GM19099 (cell line): ENCODE data around the gene CDC25C.

Experiments
- POLR2A ChIP-seq: IDR thresholded peaks from 3 replicates; pipeline ENCODE4 v1.6.1; 2011; ENCODE audit warnings: low read depth; ENCODE audit not compliant: insufficient read length; ENCODE audit errors: extremely low read depth

The CDC25C gene

DNA sequence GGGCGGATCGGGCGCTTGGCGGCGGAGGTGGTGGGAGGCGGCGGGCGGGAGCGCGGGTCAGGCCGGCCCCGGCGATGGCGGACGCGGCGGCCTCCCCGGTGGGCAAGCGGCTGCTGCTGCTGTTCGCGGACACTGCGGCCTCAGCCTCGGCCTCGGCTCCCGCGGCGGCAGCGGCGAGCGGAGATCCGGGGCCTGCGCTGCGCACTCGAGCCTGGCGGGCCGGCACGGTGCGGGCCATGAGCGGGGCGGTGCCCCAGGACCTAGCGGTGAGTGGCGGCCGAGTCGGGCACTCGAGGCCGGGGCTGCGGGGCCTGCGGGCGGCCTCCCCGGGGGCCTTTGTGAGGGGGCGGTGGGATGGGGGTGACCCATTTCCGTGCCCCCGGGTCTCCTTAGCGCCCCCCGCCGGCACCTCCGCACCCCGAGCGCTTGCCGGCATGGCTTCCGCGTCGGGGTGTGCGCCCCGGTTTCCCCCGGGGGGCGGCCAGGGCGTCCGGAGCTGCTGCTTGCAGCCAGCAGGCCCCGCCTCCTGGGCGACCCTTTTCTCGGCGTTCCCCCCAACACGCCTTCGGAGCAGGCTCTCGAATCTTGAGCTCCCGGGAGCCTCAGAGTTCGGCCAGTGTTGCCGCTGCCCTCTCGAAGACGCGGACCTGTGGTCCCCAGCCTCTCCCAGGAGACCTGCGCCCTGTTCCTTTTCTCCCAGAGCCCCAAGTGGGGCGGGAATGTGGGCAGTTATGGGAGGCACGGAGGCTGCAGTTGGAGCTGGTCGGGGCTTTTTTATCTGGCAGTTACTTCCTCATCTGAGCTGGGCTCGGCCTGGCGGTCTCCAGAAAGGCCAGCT is 21.3 kb upstream of the CDC25C start:
- peak; percentile 47 for TF ChIP-seq POLR2A

DNA sequence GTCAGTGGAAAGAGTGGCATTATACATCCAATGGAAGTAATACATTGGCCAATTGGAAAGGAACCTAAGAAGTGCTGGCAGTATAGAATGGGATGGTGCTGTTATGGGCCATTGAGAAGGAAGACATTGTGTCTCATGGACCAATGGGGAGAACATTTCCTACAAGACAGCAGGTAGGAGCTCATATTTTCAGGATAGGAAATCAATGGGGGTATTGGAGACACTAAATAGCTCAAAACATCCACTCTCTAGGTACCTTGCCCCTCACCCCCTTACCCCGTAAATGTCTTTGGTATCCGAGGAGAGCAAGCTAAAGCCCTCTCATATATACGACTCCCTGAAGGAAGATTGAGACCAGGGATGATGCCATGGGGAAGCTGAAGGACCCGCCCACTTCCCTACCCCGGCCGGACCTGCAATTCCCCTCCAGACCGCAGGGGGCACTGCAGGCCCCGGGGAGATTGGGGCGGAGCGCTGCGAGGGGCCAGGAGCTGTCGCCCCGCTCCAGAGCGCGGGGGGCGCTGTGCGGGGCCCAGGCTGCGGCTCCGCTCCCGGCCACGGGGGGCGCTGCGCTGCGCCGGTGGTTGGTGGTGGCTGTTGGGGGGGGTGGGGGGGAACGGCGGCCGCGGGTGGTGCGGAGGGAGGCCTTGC is 20.6 kb upstream of the CDC25C start, which contains the start of gene KDM3B:
Gene KDM3B (plus strand): TSS at position 615 of the 651 bp plus-strand sequence. CDS start 111 bp downstream, outside the sequence.
- no peak for TF ChIP-seq POLR2A

DNA sequence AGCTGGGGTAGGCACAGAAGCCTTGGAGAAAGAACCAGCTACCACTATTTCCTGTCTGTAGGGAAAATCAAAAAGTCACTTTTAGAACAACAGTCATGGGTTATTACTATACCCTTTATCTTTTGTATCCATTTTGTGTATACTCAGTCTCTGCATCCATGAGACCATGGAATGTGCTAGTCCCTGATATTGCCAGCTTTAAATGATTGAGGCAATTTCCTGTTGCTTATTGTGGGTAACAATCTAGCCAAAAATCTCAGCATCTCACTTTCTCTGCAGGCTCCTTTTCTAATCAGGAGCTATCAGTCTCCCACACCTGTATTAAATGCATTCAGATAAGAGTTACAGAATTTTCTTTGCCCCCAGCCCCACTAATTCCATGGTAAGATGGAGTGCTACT is 19.9 kb upstream of the CDC25C start:
- TF ChIP-seq POLR2A = no peak

GRCh38 chr5:138351056-138351455 is 19.5 kb upstream of the CDC25C start:
- TF ChIP-seq POLR2A = no peak

GRCh38 chr5:138350563-138350890 is 18.9 kb upstream of the CDC25C start:
- no peak for TF ChIP-seq POLR2A

GRCh38 chr5:138349852-138350562 is 18.4 kb upstream of the CDC25C start:
- no peak for TF ChIP-seq POLR2A

GRCh38 chr5:138346889-138347288 is 15.3 kb upstream of the CDC25C start:
- TF ChIP-seq POLR2A = no peak

- no peak for TF ChIP-seq POLR2A
Measured at GRCh38 chr5:138344887-138345622, 13.5 kb upstream of the CDC25C start.

- TF ChIP-seq POLR2A = no peak
Measured at GRCh38 chr5:138340008-138340407, 8.4 kb upstream of the CDC25C start.

DNA sequence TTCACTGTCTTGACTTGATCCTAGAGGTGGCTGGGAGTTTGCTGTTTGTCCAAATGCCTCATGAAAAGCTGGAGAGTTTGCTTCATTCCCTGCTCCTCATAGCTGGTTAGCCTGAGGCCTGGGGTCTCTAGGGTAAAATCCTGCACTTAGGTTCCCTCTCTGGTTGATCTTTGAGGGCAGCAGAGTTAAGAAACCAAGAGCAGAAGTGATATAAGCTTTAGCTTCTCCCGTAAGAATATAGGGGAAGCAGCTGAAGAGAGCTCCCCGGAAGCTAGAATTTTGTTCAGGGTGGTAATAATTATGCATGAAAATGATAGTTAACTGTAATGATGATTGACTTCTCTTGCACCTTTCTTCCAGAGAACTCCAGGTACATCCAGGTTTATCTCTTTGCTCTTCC is 7.9 kb upstream of the CDC25C start:
- no peak for TF ChIP-seq POLR2A

DNA sequence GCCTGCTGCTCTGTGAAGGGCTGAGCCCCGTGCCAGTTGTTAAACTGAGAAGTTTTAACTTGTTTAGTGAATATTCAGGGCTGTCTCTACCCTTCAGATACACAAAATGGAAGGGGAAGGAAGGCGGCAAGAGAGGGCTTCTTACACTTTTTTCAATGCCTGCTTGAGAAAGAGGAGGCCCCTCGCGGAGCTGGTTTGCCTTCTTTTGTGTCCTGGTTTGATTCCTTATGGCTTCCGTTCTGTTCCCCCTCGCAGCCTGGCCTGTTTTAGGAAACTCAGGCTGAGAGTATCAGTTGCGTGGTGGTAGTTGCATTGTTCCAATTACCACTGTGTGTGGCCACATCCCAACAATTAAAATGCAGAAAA is 7.5 kb upstream of the CDC25C start:
- TF ChIP-seq POLR2A = no peak

DNA sequence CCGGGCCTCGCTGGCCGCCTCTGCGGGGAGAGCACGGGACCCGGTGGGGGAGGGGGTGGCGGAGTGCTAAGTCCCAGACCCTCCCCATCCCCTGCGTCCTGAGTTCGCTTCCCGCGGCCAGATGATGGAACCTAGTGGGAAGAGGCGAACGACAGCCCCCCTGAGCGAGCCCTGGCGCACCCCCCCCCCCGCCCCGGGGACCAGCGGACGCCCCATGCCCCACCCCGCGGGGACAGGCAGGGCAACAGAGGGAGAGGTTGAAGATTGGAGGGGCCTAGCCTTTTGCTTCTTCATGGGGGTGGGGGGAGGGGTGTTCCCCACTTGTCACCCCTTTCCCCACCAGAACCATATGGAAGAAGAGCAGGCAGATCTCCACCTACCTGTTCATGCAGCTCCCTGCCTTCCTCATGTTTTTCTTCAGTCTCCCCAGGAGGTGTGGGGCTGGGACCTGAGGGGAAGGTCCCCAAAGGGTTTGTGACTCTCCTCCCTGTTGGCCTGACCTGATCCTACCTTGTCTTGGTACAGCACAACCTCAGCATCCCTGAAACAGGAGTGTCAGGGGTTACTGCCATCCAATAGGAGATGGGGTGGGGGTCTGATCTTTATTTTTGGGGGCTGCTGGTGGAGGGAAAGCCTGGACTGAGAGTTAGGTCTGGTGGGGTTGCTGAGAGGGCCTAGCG is 6.9 kb upstream of the CDC25C start:
- no peak for TF ChIP-seq POLR2A

DNA sequence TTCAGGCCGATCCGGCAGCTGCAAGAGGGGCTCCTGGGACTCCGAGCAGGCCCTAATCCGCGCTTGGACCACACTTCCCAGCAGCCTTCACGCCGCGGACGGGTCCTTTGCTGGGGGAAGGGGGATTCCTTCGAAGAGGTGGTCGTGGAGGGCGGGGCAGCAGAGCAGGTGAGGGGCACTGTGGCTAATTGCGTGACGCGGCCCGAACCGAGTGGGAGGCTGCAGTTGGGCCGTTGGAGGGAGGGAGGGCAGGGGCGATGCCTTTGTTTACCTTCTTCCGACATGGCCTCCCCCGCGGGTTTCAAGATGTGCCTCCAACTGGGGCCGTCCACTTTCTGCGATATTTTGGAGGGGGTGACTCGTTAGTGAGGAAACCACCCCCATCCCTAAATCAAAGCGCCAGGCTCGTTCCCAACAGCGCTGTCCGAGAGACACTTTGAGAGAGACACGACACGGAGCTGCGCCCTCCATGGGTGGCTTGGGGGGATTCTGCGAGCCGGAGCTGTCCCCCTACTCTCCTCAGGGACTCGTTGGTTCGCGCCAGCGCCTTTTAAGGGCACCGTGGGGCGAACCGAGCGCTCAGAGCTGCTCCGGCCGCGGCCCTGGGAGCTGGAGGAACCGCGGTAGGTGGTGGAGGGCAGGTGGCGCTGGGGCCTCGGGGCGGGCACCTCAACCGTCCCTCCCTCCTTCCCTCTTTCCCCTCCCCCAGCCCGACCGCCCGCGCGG is 6.2 kb upstream of the CDC25C start, which contains the start of gene FAM53C:
Gene FAM53C (plus strand): TSS at position 582 of the 726 bp plus-strand sequence. CDS start 3,070 bp downstream, outside the sequence.
- TF ChIP-seq POLR2A = peak; percentile 100
